Activated T-cell treated with anti-CD3 and anti-CD28 coated beads for 4 hours (primary cell): ENCODE data around the gene TTLL5.

Experiments used
- DNase-seq: peaks from one replicate; pipeline ENCODE4 v3.0.0-alpha.2; 2020

The TTLL5 gene

DNA sequence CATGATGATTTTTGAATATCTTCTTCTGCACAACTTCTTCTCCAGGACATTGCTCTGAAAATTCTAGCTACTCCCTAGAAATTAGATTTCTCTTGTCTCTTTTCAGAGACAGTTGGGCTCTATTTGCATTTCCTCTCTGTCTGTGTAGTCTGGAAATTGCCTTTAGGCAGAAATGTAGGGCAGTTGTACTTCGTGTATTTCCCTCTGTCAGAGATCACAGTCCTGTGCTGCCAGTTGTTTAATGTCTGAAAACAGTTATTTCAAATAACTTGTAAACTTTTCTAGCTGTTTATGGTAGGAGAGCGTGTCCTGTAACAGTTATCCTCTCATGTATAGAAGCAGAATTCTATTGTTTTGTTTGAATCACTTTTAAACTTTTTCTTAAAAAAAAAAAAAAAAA, 86.9 kb downstream of the TTLL5 start:
- DNase-seq, result no peak

DNA sequence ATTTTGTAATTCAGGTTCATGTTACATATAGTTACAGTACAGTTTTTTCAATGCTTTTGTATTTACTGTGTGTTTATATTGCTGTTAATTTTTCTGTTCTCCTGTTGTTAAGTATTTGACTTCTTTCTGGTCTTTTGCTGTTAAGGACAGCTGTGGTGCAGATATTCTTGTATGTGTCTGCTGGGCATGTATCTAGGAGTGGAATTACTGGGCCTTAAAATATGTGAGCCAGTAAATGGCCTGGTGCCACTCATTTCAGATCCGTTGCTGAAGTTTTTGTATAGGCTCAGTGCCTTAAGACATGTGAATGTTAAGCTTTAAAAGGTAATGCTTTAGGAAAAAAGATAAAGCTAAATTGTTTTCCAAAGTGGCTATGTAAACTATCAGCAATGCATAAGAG, 87.3 kb downstream of the TTLL5 start:
- DNase-seq, result no peak

DNA sequence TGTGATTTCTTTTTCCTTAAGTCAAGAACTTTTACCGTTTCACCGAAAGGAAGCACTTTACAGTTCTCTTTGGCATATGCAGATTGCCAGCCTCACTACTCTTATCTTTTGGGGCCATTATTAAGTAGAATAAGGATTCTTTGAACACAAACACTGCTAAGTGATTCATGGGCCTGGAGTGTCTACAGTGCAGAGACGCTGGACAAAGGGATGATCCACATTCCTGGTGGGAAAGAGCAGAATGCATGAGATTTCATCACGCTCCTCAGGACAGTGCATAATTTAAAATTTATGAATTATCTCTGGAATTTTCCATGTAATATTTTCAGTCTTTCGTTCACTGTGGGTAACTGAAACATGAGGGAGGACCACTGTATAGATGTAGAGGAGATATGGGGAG, 90.2 kb downstream of the TTLL5 start:
- no peak for DNase-seq

DNA sequence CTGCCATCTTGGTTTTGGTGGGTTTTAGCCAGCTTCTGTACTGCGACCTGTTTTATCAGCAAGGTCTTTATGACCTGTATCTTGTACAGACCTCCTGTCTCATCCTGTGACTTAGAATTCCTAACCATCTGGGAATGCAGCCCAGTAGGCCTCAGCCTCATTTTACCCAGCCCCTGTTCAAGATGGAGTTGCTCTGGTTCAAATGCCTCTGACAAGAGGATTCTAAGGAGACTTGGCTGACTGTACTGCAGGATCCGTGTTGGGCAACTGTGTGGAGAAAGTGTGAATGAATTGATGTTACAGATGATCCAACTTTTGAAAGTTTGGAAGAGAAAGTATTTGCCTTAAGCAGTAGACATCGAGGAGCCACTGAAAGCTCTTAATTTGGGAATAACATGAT, 91.0 kb downstream of the TTLL5 start:
- DNase-seq, result no peak

DNA sequence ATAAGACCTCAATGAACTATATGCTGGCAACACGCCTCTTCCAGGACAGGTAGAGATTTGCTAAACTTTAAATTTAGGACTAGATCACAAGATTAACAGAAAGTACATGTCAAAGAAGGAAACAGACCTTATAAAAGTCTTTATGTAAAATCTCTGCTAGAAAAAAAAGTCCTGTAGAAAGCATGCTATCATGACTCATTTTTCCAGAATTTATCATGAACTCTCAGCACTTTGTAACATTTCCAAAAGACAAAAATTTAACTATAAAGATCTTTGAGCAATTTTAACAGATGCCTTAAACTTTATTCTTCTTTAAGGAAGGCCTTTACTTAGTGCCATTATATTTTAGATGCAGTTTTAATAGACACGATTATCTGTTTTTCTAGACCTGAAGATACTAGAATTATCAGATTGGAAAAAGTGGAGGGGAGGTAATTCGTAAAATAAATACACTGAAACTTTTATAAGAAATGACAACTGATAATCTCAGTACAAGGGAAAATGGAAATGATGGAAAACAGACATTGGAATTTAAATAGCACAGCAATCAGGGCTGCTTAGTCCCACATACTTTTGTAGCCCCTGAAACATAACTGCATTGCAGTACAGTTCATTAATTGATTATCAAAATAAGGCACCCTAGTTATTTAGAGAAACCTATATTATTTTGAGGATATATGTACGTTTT, 92.0 kb downstream of the TTLL5 start:
- no peak for DNase-seq

DNA sequence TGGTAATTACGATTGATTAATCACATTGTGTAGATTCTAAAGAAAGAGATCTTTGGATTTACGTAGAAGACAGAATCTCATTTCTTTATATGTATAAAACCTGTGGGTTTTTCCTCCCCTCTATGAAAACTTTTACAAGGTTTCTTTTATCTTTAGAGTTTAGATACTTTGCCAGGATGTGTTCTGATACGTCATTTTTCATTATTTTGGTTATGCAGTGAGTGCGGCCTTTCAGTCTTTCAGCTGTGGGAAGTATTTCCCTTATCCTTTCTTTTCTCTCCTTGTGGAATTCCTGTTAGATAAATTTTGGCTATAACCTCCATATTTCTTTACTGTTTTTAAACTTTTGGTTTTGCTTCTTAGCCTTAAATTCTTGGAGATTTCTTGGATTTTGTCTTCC, 92.7 kb downstream of the TTLL5 start:
- DNase-seq, result no peak

DNA sequence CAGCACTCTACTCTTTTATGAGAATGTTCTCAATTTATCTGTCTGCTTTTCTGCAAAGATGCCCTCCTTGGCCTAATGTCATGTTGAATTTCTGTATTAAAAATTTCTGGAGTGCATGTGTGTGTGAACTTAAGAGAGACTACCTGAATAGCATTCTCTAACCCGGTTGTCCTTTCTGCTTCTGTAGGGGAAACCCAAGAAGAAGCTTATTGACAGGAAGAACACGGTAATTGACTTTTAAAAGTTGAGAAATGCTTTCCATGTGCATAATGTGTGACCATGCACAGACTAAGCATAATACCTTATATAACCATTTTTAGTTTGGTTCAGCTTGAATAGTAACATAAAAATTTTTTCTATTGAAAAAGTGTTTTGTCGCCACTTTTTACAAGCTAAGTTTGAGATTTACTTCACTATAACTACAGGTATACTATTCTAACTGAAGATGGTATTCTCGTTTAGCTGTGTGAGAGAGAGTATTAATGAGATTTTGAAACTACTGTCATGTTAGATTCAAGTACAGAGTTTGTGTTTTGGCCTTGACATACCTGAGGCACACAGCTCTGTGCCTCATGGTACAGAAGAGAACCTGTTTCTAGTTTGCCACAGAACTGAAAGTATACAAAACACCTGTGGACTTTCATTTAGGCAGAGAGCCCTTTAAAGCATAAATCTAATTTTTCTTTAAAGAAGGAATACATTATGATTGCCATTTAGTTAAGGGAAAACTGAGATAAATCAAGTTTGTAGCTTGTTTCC, 96.8 kb downstream of the TTLL5 start:
- DNase-seq, result no peak

DNA sequence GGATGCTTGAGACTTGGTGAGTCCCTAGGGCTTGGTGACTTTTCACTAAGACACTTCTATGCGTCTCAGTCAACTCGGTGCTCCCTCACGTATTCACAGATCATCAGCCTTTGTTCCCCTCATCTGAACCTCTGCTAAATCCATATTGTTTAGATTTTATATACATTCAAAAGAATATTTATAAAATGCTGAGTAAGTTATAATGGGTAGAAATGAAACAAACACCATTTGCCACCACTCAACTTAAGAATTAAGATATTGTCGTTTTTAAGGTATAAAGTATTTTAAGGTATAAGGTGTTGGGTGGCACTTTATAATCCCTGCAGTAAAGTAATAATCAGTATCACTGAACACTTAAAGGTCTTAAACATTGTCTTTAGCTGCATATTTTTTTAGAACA, 103.0 kb downstream of the TTLL5 start:
- DNase-seq, result no peak

DNA sequence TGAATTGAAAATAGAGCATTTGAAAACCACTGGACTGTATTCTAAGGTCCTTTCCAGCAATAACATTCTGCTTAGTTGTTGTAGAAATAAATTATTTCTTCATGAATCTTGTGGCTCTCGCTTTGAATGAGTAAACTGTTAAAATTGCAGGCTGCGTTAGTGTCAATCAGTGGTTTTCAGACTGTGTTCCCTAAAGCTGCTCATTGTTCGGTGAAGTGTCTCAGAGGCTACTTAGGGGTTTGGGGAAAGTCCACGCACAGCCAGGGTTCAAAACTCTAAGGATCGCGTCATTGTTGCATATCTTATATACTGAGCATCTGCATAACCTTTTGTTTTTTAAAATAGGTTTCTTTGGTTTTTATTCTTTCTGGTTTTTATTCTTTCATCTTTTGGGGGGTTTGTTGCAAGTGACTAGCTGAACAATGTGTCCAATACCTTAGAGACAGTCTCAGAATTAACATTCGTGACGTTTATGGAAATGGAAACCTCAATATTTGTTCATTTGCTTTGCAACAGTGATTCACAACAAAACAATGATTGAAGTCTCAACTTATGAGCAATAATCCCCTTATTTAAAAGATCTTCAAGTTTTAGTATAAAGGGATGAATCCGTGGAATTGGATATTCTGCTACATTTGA, 108.1 kb downstream of the TTLL5 start:
- DNase-seq, result no peak

DNA sequence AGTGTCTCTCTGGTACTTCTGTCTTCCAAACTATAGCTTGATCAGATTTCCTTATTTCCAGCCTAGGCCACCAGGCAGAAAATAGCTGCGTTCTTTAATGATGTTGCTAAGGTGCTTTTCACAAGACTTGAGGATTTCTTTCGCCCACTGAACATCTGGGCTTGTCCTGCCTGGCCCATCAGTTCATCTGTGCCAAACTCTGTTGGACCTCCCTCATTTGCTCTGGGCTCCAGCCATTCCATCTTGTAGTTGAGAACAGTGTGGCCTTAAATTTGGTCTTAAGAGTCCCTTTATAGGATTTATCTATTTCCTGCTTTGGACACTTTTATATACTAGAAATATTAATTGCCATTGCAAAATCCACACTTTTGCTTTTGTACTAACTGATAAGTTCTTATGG, 109.6 kb downstream of the TTLL5 start:
- DNase-seq, result no peak

DNA sequence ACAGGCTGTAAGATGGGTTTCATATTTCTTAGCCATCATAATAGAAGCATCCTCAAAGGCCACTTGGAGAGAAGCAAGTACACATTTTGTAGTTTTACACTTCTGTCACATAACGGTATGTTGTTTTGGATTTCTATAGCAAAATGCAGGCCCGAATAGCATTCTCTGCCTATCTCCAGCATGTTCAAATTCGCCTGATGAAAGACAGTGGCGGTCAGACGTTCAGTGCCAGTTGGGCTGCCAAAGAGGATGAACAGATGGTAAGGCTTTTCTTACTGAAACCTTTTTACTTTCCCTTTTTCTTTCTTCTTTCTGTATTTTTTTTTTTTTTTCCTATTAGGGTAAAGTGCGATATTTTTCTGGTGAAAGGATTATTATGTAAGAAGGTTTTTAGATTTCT, 110.5 kb downstream of the TTLL5 start:
- no peak for DNase-seq

DNA sequence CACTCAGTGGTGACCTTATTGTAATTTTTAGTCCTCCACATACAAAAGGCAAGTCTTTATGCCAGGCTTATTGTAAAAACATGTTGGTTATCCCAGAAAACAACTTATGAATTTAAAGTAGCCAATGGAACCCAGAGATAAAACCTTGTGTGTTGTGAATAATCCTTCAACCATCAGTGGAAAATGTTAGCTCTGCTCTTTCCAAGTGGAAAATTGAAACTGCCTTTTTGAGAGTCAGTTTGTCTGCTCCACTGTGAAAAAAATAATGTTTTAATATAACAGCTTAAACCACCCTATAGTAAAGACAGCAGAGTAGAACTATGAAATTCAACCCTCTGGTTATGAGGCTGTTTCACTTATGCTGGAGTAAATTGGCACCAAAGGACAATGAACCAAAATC, 112.0 kb downstream of the TTLL5 start:
- no peak for DNase-seq

DNA sequence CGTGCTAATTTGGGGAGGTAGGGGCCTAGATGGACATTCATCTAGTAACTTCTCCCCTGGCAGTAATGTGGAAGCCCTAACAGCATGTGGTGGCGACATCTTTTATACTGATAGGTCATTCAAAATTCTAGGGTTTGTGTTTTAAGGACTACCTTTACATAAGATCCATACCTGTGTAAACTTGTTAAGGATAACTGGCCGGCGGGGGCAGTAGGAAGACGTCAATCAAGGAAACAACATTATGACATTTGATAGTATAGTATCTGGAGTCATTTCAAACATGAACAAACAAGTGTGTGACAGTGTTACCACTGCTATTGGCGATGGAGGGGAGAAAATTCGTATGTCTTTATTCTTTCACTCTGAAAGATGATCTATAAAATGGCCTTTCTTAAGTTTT, 120.0 kb downstream of the TTLL5 start:
- no peak for DNase-seq

DNA sequence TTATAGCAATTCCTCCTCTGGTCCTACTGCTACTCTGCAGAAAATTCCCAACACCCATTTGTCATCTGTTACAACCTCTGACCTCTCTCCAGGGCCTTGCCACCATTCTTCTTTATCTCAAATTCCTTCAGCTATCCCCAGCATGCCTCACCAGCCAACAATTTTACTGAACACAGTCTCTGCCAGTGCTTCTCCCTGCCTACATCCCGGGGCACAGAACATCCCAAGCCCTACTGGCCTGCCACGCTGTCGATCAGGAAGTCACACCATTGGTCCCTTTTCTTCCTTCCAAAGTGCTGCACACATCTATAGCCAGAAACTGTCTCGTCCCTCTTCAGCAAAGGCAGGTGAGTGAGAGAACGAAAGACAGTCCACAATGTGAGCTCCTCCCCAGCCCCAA, 122.1 kb downstream of the TTLL5 start:
- DNase-seq, result no peak

DNA sequence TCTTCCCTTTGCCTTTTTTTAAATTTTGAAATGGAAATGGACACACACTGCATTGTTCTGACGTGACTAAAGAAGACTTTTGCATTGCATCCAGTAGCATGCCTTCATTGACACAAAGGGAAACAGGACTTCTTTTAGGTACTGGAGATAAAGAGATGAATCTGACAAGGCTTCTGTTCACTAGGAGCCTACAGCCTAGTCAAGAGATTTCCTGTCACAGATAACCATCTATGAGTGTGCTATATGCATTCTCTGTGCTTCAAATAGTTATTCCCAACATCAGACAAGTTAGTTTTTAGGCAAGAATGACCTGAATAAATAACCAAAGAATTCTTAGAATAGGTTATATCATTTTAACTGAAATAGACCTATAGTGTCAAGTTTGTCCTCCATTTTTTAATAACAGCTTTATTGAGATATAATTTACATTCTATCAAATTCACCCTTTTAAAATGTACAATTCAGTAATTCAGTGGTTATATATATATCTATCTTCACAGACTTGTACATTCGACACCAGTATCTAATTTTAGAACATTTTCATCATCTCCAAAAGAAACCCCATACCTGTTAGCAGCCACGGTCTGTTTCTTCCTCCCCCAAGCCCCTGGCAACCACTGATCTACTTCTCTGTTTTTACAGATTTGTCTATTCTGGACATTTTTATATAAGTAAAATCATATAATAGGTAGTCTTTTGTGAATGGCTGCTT, 122.7 kb downstream of the TTLL5 start:
- DNase-seq, result no peak

DNA sequence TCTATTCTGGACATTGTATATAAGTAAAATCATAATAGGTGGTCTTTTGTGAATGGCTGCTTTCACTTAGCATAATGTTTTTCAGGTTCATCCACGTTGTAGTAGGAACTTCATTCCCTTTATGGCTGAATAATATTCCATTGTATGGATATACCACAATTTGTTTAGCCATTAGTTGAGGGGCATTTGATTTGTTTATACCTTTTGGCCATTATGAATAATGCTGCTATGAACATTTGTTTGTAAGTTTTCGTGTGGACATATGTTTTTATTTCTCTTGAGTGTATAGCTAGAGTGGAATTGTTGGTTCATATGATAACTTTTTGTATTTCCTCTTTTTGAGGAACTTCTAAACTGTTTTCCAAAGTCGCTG, 123.3 kb downstream of the TTLL5 start:
- no peak for DNase-seq

DNA sequence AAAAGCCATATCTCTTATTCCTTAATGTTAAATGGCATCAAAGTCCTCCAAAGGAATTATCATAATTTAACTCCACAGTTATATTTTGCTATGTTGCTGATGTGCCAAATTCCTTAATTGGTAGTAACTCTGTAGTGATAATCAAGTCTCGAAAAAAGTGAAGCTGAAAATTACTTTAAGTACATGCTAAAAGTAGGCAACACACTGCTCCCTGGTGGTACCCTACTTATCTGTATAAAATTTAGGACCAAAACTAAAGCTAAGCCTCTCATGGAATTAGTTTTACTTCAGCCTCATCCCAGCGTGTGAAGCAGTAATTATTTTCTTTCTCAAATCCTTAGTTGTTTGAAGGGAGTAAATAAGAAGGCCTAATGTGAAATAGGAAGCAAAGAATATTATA, 132.8 kb downstream of the TTLL5 start:
- DNase-seq, result no peak

DNA sequence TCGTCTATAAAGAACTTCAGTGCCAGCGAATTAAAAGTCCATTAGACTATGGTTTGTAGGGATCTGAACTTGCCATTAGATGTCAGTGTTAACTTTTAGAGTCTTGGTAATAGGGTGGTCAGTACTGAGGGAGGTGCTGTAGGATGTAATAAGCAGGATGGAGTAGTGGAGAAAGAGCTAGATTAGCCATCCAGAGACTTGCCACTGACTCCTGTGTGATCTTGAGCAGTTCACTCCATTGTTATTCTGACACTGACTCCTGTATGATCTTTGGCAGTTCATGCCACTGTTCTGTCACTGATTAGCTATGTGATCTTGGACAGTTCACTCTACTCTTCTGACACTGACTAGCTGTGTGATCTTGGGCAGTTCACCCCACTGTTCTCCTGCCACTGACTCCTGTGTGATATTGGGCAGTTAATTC, 133.6 kb downstream of the TTLL5 start:
- DNase-seq, result no peak

DNA sequence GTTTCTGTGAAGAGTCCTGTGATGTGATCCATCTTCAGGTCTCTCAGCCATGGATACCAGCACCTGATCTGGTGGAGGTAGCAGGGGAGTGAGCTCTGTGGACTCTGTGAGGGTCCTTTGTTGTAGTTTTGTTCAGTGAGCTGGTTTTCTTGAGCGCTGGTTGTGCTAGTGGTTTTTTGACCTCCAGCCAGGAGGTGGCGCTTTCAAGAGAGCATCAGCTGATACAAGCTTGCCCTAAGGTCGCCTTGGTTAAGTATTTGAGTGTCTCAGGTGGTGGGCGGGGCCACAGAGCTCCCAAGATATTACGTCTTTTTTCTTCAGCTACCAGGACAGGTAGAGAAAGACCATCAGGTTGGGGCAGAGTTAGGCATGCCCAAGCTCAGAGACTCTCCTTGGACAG, 139.7 kb downstream of the TTLL5 start:
- no peak for DNase-seq

DNA sequence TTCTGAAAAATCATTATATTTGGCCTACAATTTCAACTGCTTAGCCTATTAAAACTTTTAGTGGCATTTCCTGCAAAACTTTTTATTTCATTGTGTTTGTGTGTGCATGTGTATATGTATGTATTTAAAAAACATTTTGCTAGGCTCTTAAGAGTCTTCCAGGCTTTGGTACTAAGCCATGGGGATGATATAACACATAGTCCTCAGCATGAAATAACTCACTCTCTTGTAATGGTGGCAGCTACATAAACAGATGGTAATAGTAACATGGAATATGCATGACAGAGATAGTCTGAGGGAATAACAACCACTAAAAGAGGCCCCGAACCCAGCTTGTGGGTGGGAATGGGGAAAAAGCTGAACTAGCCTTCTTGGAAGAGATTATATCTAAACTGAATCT, 141.4 kb downstream of the TTLL5 start:
- DNase-seq, result no peak

DNA sequence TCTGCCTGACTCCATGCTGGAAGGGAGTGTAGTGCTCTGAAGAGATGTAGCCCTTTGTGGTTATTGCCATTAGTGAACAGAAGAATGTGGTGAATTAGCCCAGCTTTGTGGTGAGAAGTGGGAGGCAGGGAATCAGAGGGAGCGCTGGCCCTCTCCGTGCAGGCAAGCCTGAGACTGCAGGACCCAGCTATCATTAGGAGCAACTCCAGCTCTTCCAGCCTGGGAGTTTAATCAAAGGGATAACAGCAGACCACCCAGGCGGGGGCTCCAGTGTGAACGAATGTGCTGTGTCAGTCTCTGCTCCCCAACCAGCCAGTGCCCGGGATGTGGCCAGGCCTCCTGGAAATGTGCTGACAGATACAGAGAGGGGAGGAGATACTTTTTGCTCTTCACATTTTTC, 142.7 kb downstream of the TTLL5 start:
- no peak for DNase-seq

DNA sequence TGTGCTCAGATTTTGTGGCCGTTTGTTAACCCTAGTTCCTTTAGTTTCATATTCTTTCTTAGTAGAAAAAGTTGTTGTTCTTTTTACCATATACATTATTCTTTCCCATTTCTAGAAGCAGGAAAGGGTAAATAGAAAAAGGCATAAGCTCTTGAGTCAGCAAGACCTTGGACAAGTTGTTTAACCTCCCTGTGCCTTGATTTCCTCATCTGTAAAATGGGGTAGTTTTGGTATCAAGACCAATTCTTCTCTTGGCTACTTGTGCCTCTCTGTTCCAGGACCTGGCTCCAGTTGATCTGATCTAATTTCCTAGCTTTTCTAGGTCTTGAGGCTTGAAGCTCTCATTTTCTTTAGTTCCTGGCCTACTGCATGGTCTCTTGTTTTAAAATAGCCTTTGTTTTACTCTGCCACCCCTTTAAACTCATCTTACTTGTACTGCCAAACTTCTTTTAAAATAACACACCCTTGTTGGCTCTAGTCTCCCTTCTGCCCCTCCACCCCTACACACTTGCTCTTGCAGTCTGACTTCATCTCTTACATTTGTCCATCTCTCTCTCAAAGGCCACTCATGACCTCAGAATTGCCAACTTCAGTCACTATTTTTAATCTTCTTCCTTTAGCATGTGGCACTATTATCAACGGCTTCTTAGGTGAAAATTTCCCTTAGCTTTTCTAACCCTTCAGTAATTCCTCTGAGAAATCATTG, 143.7 kb downstream of the TTLL5 start:
- DNase-seq, result no peak

DNA sequence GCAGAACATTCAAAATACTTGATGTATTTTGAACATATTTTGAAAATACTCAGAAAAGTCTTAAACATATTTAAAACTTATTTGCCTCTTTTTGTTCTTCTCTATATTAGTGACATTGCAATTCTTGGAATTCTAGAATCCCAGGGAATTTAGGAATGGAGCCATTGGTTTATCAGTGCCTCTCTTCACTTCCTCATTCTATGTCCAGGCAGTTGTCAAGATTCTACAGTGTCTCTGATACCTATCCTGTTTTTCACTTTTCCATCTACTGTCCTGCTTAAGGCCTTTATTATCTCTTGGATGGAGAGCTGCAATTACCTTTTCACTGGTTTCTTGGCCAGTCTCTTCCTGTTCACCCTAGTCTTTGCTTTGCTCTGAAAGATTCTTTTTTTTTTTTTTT, 144.6 kb downstream of the TTLL5 start:
- DNase-seq, result no peak
